Measurements from ENCODE around the gene FKBP1B.
A peak's percentile ranks its signal among the peaks of the same experiment; 100 is the strongest.
"Not testable (repeated sequence)": the region's sequence is repeated elsewhere in the genome, so short reads cannot be mapped to it uniquely, and the experiment has no call there.

Gene FKBP1B

GRCh38 chr2:24049485-24050021 lies at the start of gene FKBP1B:
Gene FKBP1B (plus strand): TSS chr2:24049741. CDS start chr2:24049850, 109 bp downstream.
- H3K4me3 ChIP-seq (ENCODE audit: low read depth, low read length) = peak within 1 kb of the TSS; percentile 69

GRCh38 chr2:24007693-24008092 lies 41.8 kb upstream of the FKBP1B start:
- no peak overlapping the region for H3K4me3 ChIP-seq (ENCODE audit: low read depth, low read length)
- DNase-seq (ENCODE audit: low read depth) = no peak

More at GRCh38 chr2:24049485-24050021, at the start of gene FKBP1B:
- DNase-seq (ENCODE audit: low read depth) = no peak

- no peak overlapping the region for H3K4me3 ChIP-seq (ENCODE audit: low read depth, low read length)
- no peak for DNase-seq (ENCODE audit: low read depth)
Measured at GRCh38 chr2:24008672-24009366, 40.7 kb upstream of the FKBP1B start.

GRCh38 chr2:24009367-24009679 lies 40.2 kb upstream of the FKBP1B start:
- H3K4me3 ChIP-seq (ENCODE audit: low read depth, low read length) = peak overlapping the region; percentile 43
- DNase-seq (ENCODE audit: low read depth) = no peak

- DNase-seq (ENCODE audit: low read depth) = no peak
- H3K4me3 ChIP-seq (ENCODE audit: low read depth, low read length) = peak within 1 kb of the TSS; percentile 43
Measured at GRCh38 chr2:24009680-24010476, 39.7 kb upstream of the FKBP1B start, which contains the start of gene MFSD2B. Gene MFSD2B (plus strand): TSS chr2:24010085. CDS start chr2:24010097, 12 bp downstream.

GRCh38 chr2:24010477-24011249 lies 38.9 kb upstream of the FKBP1B start:
- H3K4me3 ChIP-seq (ENCODE audit: low read depth, low read length) = peak overlapping the region; percentile 43
- no peak for DNase-seq (ENCODE audit: low read depth)

GRCh38 chr2:24011250-24012104 lies 38.1 kb upstream of the FKBP1B start:
- no peak overlapping the region for H3K4me3 ChIP-seq (ENCODE audit: low read depth, low read length)
- no peak for DNase-seq (ENCODE audit: low read depth)

- DNase-seq (ENCODE audit: low read depth) = no peak
- H3K4me3 ChIP-seq (ENCODE audit: low read depth, low read length) = no peak overlapping the region
Measured at GRCh38 chr2:24012521-24013188, 36.9 kb upstream of the FKBP1B start.

- DNase-seq (ENCODE audit: low read depth); H3K4me3 ChIP-seq (ENCODE audit: low read depth, low read length): not testable (repeated sequence)
Measured at GRCh38 chr2:24014902-24015301, 34.6 kb upstream of the FKBP1B start.

- no peak overlapping the region for H3K4me3 ChIP-seq (ENCODE audit: low read depth, low read length)
- DNase-seq (ENCODE audit: low read depth) = peak; percentile 67
Measured at GRCh38 chr2:24015562-24016375, 33.8 kb upstream of the FKBP1B start.

GRCh38 chr2:24016376-24016761 lies 33.2 kb upstream of the FKBP1B start:
- no peak overlapping the region for H3K4me3 ChIP-seq (ENCODE audit: low read depth, low read length)
- no peak for DNase-seq (ENCODE audit: low read depth)

- DNase-seq (ENCODE audit: low read depth) = no peak
- H3K4me3 ChIP-seq (ENCODE audit: low read depth, low read length) = no peak overlapping the region
Measured at GRCh38 chr2:24016853-24017703, 32.5 kb upstream of the FKBP1B start.

GRCh38 chr2:24017711-24018110 lies 31.8 kb upstream of the FKBP1B start:
- H3K4me3 ChIP-seq (ENCODE audit: low read depth, low read length) = no peak overlapping the region

GRCh38 chr2:24018241-24018640 lies 31.3 kb upstream of the FKBP1B start:
- DNase-seq (ENCODE audit: low read depth) = no peak
- no peak overlapping the region for H3K4me3 ChIP-seq (ENCODE audit: low read depth, low read length)

More at GRCh38 chr2:24017711-24018110, 31.8 kb upstream of the FKBP1B start:
- no peak for DNase-seq (ENCODE audit: low read depth)

GRCh38 chr2:24019729-24020128 lies 29.8 kb upstream of the FKBP1B start:
- no peak overlapping the region for H3K4me3 ChIP-seq (ENCODE audit: low read depth, low read length)
- no peak for DNase-seq (ENCODE audit: low read depth)

- H3K4me3 ChIP-seq (ENCODE audit: low read depth, low read length) = no peak overlapping the region
- DNase-seq (ENCODE audit: low read depth) = no peak
Measured at GRCh38 chr2:24020244-24020643, 29.3 kb upstream of the FKBP1B start.

Data from skeletal muscle cell (primary cell).